NCI-H524 treated with DMSO at 0.1 percent for 48 hours (cell line): ENCODE results near the gene SDCBP2.

Experiments
- DNase-seq: peaks from one replicate; lab custom pipeline; 2025; lab: John Stamatoyannopoulos, UW

SDCBP2 gene

GRCh38 chr20:1312904-1313235 lies 16.1 kb downstream of the SDCBP2 start:
- DNase-seq: no peak

DNA sequence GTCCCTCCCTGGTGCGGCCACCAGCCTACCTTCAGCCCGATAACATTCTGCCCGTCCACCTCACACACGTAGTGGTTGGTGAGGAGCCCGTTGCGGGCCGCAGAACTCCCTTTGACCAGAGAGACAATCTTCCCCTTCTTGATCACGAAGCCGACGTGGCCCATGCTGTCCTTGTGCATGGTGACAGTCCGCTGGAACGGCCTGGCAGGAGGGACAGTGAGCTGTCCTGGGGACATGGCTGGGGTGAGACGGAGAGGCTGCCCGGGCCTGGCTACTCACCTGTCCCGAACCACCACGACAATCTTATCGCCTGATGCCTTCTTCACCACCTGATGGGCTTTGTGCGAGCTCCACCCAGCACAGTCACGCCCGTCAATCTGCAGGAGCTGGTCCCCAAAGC lies 16.6 kb downstream of the SDCBP2 start:
- no peak for DNase-seq

DNA sequence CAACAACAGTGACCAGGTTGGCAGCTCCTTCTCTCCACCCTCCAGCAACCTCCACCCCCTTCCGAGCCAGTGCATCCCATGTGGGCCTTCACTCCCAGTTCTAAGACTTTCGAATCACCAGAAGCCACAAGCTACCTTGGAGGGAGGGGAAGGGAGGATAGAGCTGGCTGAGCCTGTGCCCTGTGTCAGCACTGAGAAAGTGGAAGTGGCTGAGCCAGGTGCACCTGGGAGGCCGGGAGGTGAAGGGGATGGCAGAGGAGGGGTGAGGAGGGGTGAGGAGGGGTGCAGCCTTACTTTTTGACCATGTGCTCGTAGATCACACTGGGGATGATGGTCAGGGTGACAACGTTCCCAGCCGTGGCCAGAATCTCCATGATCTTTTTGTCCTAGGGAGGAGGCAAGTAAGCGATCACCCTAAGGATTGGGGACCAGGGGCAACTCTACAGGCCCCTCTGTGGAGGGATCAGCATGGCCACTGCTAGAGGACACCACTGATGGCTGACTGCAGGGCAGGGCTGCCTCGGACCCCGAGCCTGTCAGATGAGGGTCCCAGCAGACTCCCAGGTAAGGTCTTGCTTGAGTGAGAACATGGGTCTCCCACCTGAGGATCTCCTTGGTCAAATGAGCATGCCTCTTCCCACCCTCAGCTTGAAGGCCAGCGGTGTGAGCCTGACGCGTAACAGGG lies 18.3 kb downstream of the SDCBP2 start:
- DNase-seq: no peak

DNA sequence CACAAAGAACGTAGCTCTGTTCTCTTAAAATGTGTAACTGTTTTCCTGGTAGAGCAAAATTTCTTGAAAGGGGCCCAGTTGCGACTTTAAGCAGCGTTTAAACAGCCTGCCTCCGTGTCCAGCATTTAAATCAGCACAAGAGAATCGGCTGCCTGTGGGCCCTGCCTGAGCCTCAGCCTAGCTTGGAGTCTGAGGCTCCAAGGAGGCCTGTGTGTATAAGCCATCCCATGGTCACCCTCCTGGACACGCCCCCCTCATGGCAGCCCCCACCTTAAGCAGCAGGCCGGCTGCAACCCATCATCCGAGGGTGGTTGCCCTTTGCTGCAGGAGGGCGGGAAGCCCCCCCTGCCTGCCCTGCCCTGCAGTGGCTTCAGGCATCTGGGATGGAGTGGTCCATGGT lies 18.9 kb downstream of the SDCBP2 start:
- no peak for DNase-seq

DNA sequence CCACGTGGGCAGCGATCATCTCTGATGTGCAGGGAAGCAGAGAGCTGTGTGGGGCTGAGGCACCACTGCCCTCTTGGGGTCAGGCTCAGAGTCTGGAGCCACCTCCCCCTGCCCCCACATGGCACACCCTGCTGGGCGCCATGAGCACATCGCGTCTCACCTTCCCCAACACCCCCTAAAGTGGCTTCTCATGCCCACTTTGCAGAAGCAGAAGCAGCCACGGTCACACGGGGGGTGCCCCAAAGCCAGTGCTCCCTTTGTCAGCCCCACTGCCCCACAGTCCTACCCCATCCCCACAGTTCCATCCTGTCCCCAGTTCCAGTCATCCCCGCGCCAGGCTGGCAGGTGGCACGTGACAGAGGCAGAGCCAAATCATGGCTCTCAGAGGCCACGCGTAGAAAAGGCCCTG lies 19.5 kb downstream of the SDCBP2 start:
- DNase-seq: no peak

- no peak for DNase-seq
Observed at GRCh38 chr20:1308702-1309095, 20.2 kb downstream of the SDCBP2 start.

DNA sequence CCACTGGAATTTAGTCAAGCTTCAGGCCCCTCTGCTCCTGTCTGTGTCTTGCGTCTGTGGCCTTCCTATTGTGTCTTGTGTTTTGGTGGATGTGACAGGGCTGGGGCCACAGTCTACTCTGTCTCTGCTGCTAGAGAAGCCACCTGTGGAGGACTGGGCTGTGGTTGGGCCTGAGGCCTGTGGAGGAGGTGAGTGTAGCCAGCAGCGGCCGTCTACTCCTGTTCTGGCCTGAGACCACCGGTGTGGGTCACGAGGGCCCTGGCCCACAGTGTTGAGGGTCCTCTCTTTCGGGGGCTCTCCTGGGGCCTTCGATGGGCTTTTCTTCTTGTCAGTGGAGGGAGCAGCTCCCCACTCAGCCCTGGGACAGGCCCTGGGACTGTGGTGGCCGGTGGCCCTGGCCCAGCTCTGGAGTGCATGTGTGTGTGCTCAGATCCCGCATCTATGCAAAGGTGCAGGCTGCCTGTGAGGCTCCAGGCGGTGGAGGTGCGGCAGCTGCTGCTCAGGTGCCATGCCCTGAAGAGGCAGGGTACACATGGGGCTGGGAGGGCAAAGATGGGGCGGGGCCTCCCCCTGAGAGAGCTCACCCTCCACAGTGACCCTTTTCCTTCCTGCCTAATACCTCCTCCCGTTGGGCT lies 20.8 kb downstream of the SDCBP2 start:
- DNase-seq: no peak

DNA sequence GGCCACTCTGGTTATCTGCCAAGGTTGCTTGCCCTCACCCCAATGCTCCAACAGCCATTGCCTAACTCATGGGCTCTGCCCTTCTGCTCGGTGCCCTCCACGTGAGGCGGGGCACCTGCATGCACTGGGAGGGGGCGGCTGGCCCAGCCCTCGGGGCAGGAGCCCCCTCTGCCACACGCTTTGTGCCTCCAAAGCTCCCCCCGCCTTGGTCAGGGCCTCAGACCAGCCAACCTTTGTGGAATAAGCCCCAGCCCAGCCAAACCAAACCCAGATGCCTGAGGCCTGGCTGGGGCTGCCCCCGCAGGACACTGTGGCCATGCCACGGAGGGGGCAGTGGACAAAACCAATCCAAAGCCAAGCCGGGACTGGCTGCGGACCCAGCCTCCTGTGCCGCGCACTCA lies 21.4 kb downstream of the SDCBP2 start:
- no peak for DNase-seq

DNA sequence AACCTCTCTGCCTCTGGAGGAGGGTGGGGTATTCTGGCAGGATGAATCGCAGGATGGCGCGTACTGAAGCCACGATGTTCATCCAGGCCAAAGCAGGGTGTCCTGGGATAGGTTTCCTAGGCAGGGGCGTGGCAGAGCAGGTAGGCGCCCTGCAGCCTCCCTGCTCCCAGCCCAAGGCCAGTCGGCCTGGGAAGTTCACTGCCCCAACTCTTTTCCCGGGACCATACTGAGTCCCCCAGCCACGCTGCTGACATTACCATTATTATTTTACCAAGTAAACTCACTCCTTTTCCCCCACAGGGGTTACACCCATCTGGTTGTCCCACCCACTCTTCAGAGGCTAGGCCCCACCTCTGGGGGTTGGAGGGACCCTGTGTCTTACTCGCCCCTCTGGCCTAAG lies 21.8 kb downstream of the SDCBP2 start:
- no peak for DNase-seq

DNA sequence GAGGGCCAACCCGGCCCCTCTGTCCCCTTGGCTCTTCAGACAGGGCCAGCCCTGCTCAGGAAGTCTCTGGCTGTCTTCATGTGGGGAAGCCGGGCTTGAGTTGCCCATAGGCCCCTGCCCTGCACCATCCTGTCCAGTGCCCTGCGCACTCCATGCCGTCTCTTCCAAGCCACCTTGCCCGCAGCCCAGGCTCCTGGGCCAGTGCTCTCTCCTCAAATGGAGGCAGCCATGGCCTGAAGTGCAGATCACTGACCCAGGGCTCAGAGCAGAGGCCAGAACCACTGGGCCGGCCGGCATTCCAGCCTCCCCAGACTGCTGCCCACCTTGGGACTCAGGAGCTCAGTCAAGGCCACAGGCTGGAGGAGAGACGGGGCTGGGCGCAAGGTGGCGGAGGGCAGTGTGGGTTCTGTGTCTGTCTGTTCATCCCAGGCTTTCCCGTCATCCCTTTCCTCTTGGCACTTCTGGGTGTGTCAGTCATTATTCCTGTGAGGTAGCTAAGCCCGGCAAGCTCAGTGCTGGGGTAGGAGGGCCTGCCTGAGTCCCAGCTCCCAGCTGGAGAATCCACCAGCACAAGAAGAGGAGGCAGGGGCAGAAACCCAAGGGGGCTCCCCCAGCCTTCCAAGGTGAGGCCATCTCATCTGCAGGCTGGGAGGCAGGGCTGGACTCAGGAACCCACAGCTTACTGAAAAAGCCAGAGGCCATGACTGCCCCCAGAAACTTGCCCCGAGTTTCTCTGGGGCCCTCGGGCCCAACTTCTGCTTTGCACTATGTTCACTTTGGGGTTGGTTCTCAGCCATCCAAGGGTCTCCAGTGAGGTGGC lies 22.4 kb downstream of the SDCBP2 start:
- no peak for DNase-seq

DNA sequence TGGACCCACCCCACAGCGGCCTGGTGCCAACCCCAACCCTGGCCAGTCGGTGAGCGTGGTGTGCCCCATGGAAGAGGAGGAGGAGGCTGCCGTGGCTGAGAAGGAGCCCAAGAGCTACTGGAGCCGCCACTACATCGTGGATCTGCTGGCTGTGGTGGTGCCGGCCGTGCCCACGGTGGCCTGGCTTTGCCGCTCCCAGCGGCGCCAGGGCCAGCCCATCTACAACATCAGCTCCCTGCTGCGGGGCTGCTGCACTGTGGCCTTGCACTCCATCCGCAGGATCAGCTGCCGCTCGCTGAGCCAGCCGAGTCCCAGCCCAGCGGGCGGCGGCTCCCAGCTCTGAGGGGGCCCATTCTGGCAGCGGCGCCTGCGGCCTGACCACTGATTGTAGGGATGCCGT lies 23.2 kb downstream of the SDCBP2 start:
- DNase-seq: no peak

DNA sequence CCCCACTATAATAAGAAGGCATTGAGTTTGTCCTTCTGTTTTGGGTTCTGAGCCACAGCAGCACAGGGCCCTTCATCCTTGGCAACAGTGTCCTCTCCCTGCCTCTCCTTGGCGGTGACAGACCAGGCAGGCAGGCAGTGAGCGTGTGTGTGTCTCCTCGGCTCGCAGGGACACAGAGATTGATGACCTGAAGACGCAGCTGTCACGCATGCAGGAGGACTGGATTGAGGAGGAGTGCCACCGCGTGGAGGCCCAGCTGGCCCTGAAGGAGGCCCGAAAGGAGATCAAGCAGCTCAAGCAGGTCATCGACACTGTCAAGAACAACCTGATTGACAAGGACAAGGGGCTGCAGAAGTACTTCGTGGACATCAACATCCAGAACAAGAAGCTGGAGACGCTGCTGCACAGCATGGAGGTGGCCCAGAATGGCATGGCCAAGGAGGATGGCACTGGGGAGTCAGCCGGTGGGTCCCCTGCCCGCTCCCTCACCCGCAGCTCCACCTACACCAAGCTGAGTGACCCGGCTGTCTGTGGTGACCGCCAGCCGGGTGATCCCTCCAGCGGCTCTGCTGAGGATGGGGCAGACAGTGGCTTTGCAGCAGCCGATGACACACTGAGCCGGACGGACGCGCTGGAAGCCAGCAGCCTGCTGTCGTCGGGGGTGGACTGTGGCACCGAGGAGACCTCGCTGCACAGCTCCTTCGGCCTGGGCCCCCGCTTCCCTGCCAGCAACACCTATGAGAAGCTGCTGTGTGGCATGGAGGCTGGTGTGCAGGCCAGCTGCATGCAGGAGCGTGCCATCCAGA lies 24.0 kb downstream of the SDCBP2 start:
- peak; percentile 62 for DNase-seq

DNA sequence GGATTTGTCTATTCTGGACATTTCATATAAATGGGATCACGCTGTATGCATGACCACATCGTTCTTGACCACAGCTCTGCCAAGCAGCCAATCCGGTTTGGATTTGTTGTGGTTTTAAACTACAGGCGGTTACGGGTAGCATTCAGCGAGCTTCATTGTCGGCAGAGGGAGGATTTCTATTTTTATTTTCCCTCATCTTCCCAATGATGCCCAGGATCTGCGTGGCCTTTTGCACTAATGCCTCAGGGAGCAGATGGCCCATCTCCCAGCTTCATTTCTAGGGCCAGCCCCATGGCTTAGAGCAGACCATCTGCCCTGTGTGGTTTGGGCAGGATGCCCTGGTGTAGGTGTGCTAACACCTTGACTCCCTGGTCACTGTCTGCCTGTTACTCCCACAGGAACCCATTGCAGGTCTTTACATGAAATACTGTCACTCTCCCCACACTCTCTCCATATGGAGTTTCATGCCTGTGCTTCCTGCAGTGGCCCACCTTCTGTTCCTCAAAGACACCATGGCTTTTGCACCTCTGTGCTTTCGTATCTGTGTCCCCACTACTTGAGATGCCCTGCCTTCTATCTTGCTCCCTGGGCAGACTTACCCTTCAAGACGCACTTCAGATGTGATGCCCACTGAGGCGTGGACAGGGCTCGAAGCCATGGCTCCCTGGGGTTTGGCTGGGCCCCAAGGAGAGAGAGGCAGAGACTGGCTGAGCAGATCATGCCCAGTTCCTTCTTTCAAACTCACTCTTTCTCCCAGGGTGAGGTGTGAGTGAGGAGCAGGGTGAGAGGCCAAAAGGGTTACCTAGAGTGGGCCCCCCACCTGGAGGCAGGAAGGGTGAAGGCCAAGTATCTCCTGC lies 26.0 kb downstream of the SDCBP2 start:
- DNase-seq: peak; percentile 74

DNA sequence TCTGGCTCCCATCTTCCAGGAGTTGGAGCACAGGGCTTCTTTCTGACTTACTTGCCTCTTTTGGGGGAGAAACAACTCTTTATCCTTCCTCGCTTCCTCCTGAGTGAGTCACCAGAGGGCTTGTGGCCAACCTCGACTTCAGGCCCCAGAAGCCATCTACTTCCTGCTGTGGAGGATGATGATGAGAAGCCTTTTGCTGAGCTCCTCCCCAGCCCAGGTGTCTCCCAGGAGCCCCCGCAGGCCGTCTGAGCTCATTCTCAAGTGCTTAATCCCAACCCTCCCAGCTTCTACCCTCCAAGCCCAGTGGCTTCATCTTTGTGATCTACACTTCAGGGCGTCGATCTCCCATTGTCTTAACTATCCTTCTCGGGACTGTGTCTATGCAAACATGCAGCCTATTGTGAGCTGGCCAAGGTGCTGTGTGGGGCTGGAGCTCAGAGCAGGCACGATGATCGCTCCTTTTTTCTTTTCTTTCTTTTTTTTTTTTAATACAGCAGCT lies 27.9 kb downstream of the SDCBP2 start:
- no peak for DNase-seq

DNA sequence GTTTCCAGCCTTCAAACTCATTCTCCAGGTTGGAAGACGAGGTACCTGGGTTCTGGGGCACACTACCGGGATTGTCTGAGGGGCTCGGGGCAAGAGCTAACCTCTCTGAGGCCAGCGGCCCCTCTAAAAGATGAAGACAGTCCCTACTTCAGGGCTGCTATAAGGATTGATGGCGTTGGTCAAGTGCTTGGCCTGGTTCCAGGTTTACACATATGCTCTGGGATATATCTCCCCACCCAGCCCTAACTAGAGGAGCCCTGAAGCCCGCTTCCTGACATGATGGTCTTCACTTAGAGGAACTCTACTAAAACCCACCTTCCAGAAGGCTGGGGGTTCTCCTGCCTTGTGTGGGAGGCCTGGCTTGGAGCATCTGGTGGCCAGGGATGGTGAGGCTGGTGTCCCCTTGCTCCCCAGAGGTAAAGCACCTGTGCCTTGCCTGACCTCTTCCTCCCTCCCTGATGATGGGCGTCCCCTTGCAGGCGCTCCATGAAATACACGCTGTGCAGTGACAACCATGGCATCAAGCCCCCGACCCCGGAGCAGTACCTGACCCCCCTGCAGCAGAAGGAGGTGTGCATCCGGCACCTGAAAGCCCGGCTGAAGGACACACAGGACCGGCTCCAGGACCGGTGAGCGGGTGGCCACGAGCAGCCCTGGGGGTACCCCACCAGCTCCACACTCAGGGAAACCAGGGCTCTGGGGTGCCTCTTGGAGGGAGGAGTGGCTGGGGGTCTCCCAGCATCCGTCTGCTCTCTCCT lies 28.7 kb downstream of the SDCBP2 start:
- DNase-seq: no peak

- no peak for DNase-seq
Observed at GRCh38 chr20:1299522-1299921, 29.4 kb downstream of the SDCBP2 start.

DNA sequence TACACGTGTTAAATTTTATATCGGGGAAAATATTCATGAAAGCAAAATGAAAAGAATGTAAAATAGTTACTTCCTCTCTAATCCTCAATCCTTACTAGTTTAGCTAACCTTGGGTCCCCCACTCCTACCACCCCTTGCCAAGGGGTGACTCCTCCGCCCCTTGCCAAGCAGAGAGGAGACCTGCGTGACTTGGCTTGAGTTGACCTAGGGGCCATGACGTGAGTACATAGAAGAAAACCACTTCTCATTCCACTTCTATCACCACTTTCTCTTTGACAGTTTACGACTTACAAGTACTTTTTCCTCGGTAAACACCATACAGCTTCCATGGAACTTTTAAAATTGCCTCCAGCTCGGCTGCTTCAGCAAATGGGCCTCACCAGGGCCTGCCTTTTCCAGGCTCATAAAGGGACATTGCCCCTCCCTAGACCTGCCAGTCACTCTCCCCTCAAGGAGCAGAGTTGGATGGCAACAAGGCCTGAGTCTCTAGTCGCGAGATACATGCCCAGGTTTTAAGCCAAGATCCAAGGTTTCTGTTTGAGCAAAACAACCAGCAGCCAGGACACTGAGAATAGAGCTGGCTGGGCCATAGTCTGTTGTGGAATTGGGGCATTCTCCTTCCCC lies 29.9 kb downstream of the SDCBP2 start:
- DNase-seq: no peak

DNA sequence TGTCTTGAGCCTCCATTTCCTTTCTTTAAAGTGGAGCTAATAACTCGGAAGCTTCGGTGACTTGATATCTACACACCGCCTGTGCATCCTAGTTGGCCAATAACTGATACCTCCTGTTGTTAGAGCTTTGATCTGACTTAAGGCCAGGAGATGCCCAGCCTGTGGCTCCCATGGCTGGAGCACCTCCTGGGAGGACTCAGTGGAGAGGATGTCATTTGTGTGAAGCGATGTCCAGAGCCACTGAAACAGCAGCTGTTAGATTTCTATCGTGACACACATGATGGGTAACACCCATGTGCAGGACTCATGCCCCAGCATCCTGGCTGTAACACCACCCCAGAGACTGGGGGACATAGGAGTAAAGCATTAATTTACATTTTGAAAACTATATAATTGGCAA lies 30.8 kb downstream of the SDCBP2 start:
- no peak for DNase-seq

DNA sequence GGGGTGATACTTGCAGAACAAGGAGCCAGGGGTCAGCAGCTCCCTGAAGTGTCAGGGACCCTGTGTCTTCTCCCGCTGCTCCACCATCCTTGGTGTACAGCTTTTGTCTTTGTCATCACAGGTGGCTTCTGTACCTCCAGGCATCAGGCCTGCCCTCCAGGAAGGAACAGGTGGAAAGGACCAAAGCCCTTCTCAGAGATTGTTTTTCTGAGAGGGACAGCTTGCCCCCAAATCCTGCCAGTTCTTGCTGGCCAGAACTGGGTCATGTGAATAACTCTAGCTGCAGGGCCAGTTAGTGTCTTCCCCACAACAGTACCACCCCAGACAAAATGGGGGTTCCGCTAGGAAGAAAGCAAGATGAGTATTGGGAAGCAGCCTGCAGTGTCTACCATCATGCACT lies 31.5 kb downstream of the SDCBP2 start:
- DNase-seq: no peak

GRCh38 chr20:1296922-1297321 lies 32.0 kb downstream of the SDCBP2 start:
- no peak for DNase-seq
